Activated T-helper 17 cell treated with anti-CD3 and anti-CD28 coated beads, Interleukin-2, amount 50 U/mL, for 72 hours (primary cell): Measurements from ENCODE around the gene OLFM1. TPM values are rescaled to one million over a fixed set of nuclear protein-coding genes. Genes with fewer than 3 reads are reported as not detected.

Source experiments
- ATAC-seq: fragments of 150-1000 bp; cut with Tn5 transposase; replicated peaks from 2 replicates; pipeline ENCODE4 v1.10.0; 2021; ENCODE audit warnings: mild to moderate bottlenecking, moderate library complexity
- H3K27ac Mint-ChIP-seq: one replicate; pipeline ENCODE4 v1.8.0; 2022; ENCODE audit warnings: mixed read lengths
- H3K27me3 Mint-ChIP-seq: one replicate; pipeline ENCODE4 v1.8.0; 2022; ENCODE audit warnings: mixed read lengths
- H3K36me3 Mint-ChIP-seq: one replicate; pipeline ENCODE4 v1.8.0; 2022; ENCODE audit warnings: low read depth, mild to moderate bottlenecking, mixed read lengths
- H3K4me1 Mint-ChIP-seq: one replicate; pipeline ENCODE4 v1.8.0; 2022; ENCODE audit warnings: mixed read lengths
- H3K4me3 Mint-ChIP-seq: one replicate; pipeline ENCODE4 v1.8.0; 2022; ENCODE audit warnings: mild to moderate bottlenecking, mixed read lengths
- H3K9me3 Mint-ChIP-seq: one replicate; pipeline ENCODE4 v1.8.0; 2022; ENCODE audit warnings: mixed read lengths
- total RNA-seq, 2 donors: library from RNA; stranded (reverse); gene quantifications; one replicate each; pipeline ENCODE4 v1.2.3, GENCODE V29; 2022

Gene OLFM1
- under 1 TPM in 1 of 2 donors, not detected in 1; 0.32 TPM for total RNA-seq

DNA sequence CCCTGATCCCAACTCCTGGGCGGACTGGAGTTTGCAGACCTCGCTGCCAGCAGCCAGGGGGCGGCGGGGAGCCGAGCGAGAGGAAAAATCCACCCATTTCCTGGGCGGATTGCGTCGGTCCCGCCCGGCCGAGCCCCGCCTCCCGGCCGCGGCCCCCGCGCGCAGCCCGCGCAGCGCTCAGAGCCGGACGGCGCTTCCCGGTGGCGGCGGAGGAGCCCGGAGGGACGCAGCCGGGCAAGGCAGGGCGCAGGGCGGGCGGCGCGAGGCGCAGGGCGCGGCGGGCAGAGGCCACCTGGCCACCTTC, at the start of gene OLFM1:
OLFM1 (plus strand) TSS at position 180 of the 304 bp plus-strand sequence. CDS start 322 bp downstream, outside the sequence.
- no peaks in the 10 kb centered on the region for H3K9me3 Mint-ChIP-seq
- no peak within 1 kb of the TSS for H3K4me3 Mint-ChIP-seq
- peak; percentile 53 for ATAC-seq
- peaks cover 5% of the 10 kb centered on the region for H3K4me1 Mint-ChIP-seq
- peaks cover 36% of the 10 kb centered on the region for H3K27me3 Mint-ChIP-seq
- no peak within 1 kb of the TSS for H3K27ac Mint-ChIP-seq
- H3K36me3 Mint-ChIP-seq = no peaks in the 10 kb centered on the region

DNA sequence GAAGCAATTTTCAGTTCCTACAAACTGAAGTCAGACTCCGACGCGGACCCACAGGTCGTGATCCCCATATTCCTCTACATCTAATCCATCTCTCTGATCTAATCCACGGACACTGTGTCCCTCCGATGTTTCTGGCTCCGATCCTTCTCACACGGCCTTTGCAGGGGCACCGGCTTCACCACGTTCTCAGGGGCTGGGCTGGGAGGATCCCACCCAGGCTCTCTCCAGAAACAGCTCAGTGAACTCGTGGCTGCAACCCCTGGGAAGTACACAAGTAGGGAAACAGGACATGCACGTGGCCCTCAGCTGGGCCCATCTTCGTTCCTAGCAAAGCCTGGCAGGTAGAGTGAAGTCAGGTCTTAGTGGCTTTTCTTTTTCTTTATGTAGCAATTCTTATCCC, 49.1 kb upstream of the OLFM1 start:
- no peaks in the 10 kb centered on the region for H3K9me3 Mint-ChIP-seq
- H3K36me3 Mint-ChIP-seq = no peaks in the 10 kb centered on the region
- no peaks in the 10 kb centered on the region for H3K4me1 Mint-ChIP-seq
- no peak for ATAC-seq
- no peak overlapping the region for H3K27ac Mint-ChIP-seq
- H3K4me3 Mint-ChIP-seq = no peak overlapping the region
- H3K27me3 Mint-ChIP-seq = peaks cover 10% of the 10 kb centered on the region

DNA sequence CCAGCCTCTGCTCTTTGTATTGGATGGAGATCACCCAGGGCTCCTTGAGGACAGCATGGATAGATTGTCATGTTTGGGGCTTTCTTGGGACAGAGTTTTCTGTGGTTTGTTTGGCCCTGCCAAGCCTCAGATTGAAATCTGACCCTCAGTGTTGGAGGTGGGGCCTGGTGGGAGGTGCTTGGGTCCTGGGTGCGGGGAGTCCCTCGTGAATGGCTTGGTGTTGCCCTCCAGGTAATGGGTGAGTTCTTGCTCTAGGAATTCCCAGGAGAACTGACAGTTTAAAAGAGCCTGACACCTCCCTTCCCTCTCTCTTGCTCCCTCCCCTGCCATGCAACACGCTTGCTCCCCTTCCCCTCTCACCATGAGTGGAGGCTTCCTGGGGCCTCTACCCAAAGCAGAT, 48.6 kb upstream of the OLFM1 start:
- Mint-ChIP-seq H3K36me3 (no peaks in the 10 kb centered on the region), H3K27me3 (peaks cover 10% of the 10 kb centered on the region), H3K27ac (no peak overlapping the region), H3K9me3 (no peaks in the 10 kb centered on the region), H3K4me1 (no peaks in the 10 kb centered on the region), H3K4me3 (no peak overlapping the region)
- ATAC-seq = no peak

DNA sequence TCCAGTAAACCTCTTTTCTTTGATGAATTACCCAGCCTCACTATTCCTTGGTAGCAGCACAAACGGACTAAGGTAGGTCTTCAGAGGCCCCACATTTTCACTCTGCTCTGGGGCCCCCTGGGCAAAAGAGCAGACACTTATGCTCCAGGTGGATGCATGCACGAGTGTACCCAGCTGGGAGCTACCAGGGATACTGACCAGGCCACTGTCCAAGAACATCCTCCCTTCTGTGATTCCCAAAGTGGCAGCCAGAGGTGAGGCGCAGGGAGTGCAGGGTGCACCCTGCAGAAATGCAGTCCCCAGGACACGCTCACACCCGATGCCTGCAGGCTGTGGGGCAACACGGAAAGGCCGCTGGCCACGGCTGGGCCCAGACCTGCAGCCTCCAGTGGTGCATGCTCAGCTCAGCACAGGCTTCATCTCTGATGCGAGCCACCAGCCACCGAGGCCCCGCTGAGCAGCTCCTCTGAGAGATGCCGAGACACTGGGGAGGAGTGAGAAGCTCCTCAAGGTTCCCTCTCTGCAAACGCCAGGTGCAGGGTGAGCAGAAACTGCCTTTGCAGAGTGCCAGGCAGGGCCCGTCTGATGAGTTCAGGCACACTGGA, 48.1 kb upstream of the OLFM1 start:
- no peaks in the 10 kb centered on the region for H3K36me3 Mint-ChIP-seq
- H3K9me3 Mint-ChIP-seq = no peaks in the 10 kb centered on the region
- no peaks in the 10 kb centered on the region for H3K4me1 Mint-ChIP-seq
- no peak overlapping the region for H3K4me3 Mint-ChIP-seq
- peaks cover 13% of the 10 kb centered on the region for H3K27me3 Mint-ChIP-seq
- H3K27ac Mint-ChIP-seq = no peak overlapping the region
- no peak for ATAC-seq

DNA sequence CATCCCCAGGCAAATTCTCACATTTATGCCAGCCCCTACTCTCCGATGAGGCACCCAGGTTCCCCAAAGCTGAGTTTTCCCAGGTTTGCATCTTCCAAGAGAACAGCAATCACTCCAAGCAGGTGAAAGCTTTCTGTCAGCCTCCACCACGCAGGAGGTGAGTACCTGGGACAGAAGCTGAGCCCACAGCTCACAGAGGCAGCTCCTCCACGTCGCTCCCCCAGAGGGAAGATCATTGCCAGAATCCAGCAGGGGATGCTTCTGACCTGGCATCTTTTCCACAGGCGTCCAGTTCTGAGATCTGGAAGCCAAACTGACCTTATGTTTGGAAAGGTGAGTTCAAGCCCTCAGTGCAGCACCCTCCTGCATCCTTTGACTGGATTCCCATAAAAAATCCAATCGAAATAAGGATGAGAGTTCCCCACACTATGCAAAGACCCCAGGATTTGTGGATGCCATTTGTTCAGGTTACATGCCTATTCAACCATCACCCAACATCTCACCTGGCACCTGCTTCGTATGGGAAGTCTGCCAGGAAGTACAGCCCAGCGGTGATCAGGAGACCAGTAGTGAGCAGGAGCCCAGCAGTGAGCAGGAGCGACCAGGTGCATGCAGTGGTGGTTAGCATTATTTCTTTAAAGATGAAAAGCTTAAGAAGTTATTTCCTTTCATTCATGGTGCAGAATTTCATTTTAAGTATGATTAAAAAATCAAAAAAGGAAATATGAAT, 47.4 kb upstream of the OLFM1 start:
- Mint-ChIP-seq H3K9me3 (no peaks in the 10 kb centered on the region), H3K36me3 (no peaks in the 10 kb centered on the region), H3K27ac (no peak overlapping the region), H3K4me3 (no peak overlapping the region), H3K4me1 (no peaks in the 10 kb centered on the region), H3K27me3 (peaks cover 15% of the 10 kb centered on the region)
- ATAC-seq = no peak

DNA sequence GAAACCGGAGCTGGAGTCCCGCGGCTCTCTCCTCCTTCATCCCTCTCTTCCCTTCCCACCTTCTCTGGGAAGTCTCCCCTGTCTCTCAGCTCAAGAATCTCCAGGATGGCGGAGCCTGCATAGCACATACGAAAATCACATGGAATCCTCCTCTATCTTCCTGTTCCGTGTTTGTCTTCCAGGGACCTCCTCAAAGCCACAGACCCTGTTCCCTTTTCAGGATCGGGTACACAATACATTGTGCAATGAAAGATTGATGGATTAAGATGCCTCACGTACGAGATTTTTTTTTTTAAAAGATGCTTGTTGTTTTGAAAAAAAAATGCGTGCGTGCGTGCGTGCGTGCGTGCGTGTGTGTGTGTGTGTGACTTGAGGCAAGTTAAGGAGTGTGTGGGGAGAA, 46.6 kb upstream of the OLFM1 start:
- H3K27me3 Mint-ChIP-seq = peaks cover 20% of the 10 kb centered on the region

DNA sequence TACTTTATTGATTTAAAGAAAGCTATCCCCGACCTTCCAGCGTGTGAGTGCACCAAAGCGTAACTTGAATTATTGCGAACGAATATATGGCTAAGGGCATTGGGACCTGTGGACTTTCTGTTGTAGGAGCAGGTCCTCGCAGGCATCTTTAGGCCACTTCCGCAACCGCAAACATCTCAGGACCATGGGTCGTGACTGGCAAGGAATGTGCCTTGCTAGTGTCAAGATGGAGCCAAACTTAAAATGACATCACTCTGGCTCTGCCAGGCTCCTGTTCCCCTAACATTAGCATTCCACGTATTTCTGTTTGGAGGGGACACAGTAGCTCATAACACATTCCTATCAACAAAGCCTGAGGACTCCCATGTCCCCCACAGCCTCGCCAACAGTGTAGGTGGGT, 44.1 kb upstream of the OLFM1 start:
- Mint-ChIP-seq H3K27me3 (peaks cover 21% of the 10 kb centered on the region), H3K27ac (no peak overlapping the region), H3K4me1 (no peaks in the 10 kb centered on the region), H3K4me3 (no peak overlapping the region), H3K36me3 (no peaks in the 10 kb centered on the region), H3K9me3 (no peaks in the 10 kb centered on the region)
- ATAC-seq = no peak

More for the DNA sequence above, 46.6 kb upstream of the OLFM1 start:
- ATAC-seq = no peak
- Mint-ChIP-seq H3K36me3 (no peaks in the 10 kb centered on the region), H3K4me3 (no peak overlapping the region), H3K9me3 (no peaks in the 10 kb centered on the region), H3K4me1 (no peaks in the 10 kb centered on the region), H3K27ac (no peak overlapping the region)

DNA sequence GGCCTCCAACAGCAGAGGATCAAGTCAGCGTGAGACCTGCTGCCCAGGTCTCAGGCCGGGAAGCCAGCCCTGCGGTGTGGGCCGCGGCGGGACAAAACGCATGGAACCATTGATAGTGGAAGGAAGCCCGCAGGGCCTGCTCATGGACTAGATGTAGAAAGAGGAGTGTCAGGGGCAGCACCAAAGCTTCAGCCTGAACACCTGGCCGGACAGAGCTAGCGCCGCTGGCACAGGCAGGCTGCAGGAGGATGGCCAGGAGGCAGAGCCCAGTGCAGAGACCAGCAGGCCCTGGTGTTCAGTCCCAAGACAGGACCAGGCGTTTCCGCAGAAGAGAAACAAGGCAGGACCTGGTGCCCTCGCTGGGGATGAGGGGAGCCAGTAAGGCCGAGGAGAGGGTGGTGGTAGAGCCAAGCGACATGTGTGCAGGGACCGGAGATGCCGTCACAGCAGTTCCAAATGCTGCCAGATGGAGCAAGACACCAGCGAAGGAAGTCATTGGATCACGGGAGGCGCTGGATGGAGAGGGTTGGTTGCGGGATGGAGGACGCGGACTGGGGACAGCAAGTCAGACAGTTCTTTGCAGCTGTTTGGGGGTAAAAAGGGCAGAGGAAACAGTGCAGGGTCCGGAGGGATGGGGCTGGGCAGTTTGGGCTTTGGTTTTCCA, 42.1 kb upstream of the OLFM1 start:
- Mint-ChIP-seq H3K36me3 (no peaks in the 10 kb centered on the region), H3K9me3 (no peaks in the 10 kb centered on the region), H3K4me1 (no peaks in the 10 kb centered on the region), H3K27me3 (peaks cover 28% of the 10 kb centered on the region), H3K27ac (no peak overlapping the region), H3K4me3 (no peak overlapping the region)
- ATAC-seq = no peak

DNA sequence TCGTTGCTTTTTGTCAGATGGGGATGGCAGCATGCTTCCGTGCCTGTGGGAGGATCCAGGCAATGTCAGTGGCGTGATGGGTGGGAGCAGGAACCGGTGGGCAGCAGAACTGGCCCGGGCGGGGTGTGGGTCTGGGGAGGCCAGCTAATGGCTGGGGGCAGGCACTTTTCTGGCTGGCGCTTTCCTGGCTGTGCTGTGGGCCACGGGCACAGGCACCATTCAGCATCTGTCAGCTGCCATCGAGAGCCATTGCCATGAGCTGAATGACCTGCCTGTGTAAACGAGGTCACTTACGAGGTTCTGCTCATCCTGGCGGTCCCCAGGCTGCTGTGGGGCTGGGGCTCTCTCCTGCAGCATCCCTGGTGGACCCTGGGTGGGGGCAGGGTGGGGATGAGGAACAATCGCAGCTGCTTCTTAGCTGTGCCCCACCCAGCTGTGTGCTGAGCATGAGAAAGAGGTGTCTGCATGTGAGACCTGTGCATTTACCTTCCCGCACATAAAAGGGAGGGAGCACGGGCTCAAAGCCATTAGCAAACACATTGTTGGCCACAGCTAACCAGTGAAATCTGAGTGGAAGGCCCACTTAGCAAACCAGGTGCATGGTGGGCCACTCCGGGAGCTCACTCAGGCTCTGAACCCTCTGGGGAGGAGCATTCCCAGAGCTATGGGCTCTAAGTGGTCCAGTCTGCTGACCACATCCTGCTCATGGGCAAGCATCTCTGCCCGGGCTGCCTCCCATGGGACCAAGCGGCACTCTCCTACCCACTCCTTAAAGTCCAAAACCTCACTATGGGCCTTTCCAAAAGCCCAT, 41.3 kb upstream of the OLFM1 start:
- no peak for ATAC-seq
- Mint-ChIP-seq H3K27ac (no peak overlapping the region), H3K36me3 (no peaks in the 10 kb centered on the region), H3K27me3 (peaks cover 27% of the 10 kb centered on the region), H3K4me1 (no peaks in the 10 kb centered on the region), H3K4me3 (no peak overlapping the region), H3K9me3 (no peaks in the 10 kb centered on the region)

DNA sequence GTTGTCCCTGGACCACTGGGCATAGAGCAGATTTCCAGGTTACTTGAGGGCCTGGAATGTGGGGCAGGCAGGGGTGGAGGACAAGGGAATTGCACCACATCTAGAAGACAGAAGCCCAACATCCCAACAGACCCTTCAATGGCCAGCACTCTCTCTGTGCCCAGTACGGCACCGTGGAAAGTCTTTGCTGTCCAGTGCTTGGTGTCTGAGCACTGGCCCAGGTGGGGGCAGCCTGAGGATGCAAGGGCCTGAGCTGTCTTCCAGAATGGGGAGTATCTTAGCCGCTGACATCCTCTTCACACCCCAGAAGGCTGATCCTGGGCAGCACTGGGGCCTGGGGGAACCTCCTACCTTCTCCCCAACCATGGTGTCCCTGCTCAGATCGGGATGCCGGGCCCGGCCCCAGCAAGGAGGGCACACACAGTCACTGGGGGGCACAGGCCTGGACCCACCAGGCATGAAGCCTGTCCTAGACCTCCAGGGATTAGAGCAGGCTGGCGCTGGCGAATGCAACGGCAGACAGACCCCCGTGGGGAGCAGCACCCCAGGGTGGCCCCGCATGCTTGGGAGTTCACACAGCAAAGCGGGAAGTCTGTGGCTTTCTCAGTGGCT, 40.6 kb upstream of the OLFM1 start:
- Mint-ChIP-seq H3K9me3 (no peaks in the 10 kb centered on the region), H3K36me3 (no peaks in the 10 kb centered on the region), H3K4me3 (no peak overlapping the region), H3K4me1 (no peaks in the 10 kb centered on the region), H3K27ac (no peak overlapping the region), H3K27me3 (peaks cover 30% of the 10 kb centered on the region)
- ATAC-seq = no peak

DNA sequence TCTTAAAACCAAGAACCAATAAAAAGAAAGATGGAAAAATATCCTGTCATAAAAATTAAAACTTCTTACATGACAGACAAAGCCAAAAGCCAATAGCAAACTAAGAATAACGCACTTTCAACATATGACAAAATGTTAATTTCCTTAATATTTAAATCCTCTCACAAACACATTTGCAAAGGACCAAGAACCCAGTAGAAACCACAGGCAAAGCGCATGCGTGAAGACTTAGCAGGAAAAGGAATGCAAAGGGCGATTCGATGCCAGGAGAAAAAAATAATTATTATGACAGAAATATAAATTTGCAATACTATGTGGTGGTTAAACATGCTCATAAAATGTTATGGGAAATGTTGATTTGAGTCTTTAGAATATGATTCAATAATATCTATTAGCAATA, 39.9 kb upstream of the OLFM1 start:
- H3K27ac Mint-ChIP-seq = no peak overlapping the region
- H3K9me3 Mint-ChIP-seq = no peaks in the 10 kb centered on the region
- H3K4me1 Mint-ChIP-seq = no peaks in the 10 kb centered on the region
- H3K4me3 Mint-ChIP-seq = no peak overlapping the region
- no peak for ATAC-seq
- peaks cover 29% of the 10 kb centered on the region for H3K27me3 Mint-ChIP-seq
- no peaks in the 10 kb centered on the region for H3K36me3 Mint-ChIP-seq

DNA sequence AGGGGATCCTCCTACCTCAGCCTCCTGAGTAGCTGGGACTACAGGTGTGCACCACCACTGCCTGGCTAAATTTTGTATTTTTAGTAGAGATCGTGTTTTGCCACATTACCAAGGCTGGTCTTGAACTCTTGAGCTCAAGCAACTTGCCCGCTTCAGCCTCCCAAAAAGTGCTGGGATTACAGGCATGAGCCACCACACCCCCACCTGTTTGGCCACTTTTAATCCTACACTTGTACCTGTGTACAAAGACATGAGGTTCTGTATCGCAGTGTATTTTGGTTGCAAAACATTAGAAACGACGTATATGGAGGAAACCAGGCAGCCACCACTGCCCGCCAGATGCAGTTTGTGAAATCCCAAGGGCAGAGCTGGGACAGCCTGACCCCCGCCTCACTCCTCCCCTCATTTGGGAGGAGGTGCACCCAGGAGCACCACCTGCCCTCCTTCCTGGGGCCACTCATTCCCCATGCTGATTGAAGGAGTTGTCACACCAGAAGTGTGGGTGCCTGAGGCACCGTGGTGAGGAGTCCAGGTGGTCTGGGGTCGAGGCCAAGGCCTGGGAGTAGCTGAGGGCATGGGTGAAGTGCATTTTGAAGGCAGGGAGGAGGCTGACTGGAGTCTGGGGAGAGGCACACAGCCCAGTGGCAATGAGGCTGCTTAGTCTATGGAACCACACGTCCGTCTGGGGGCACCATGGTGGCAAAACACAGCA, 39.3 kb upstream of the OLFM1 start:
- no peak overlapping the region for H3K27ac Mint-ChIP-seq
- H3K4me1 Mint-ChIP-seq = no peaks in the 10 kb centered on the region
- no peak for ATAC-seq
- no peaks in the 10 kb centered on the region for H3K36me3 Mint-ChIP-seq
- H3K4me3 Mint-ChIP-seq = no peak overlapping the region
- no peaks in the 10 kb centered on the region for H3K9me3 Mint-ChIP-seq
- H3K27me3 Mint-ChIP-seq = peaks cover 30% of the 10 kb centered on the region

DNA sequence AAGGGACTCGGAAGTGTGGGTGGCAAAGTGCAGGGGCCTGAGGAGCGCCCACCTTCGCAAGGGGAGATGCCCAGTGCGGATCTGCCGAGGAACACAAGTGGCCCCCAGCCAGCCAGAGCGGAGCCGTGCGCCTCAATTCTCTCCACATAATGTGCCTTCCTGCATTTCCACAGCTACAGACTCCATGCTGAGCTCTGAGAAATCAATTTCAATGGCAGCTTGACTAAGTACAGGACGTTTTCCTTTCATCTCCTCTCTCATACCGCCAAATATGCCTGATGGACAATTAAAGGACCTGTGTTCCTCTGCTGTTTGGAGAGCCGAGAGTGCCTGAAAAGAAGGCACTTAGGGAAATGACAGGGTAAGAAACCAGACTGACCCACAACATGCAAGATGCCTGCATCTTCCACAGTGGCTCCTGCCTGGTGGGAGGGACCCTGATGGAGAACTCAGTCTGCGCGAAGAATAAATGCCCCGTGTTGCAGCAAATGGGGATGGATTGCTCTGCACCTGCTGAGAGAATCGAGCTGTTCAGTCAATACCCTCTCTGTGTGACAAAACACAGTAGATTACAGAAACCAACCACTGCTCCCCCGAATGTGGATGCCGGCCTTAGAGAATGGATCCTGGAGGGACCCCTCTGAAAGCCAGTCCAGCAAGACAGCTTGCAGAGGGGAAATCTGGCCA, 38.6 kb upstream of the OLFM1 start:
- H3K4me1 Mint-ChIP-seq = no peaks in the 10 kb centered on the region
- no peak overlapping the region for H3K27ac Mint-ChIP-seq
- H3K9me3 Mint-ChIP-seq = no peaks in the 10 kb centered on the region
- H3K4me3 Mint-ChIP-seq = no peak overlapping the region
- peaks cover 32% of the 10 kb centered on the region for H3K27me3 Mint-ChIP-seq
- ATAC-seq = no peak
- H3K36me3 Mint-ChIP-seq = no peaks in the 10 kb centered on the region
